Lower leg skin (tissue), 4 donors: ENCODE results near the gene INS. TPM values are rescaled to one million over a fixed set of nuclear protein-coding genes. Genes with fewer than 3 reads are reported as not detected.

Experiments
- DNase-seq, 2 donors: peaks; one replicate each; pipeline ENCODE4 v3.0.0-alpha.2; 2019; ENCODE audit warnings: low spot score in 2 of 2
- H3K4me3 ChIP-seq: fragments of 200-600 bp; sonication (generic); 2 replicates; pipeline ENCODE4 v1.5.1; 2017; ENCODE audit warnings: mild to moderate bottlenecking, low read depth; ENCODE audit not compliant: poor library complexity, severe bottlenecking
- CTCF ChIP-seq, 3 donors: fragments of 450-650 bp; IDR thresholded peaks; one replicate each; pipeline ENCODE4 v1.5.1; 2016; ENCODE audit warnings: antibody characterized with exemption in 3 of 3, mild to moderate bottlenecking in 3 of 3, moderate library complexity in 2 of 3
- POLR2A ChIP-seq, 2 donors: fragments of 450-650 bp; IDR thresholded peaks; one replicate each; pipeline ENCODE4 v1.6.1; 2016 to 2017; ENCODE audit warnings: antibody characterized with exemption in 2 of 2, mild to moderate bottlenecking in 1 of 2, moderate library complexity in 1 of 2
- WGBS, 2 donors: methylation state at CpG; one replicate each; pipeline ENCODE4 v1.1.5; 2018; 5-methylcytosine and 5-hydroxymethylcytosine counted together
- intact Hi-C: fragments of 100-400 bp; cut with DNase I; formaldehyde crosslinking; loops from one replicate; pipeline ENCODE4 v1.15.0; 2023; ENCODE audit warnings: low total_unique reads
- microRNA counts, 2 donors: library from miRNA; unstranded; fragments of <30 nt; microRNA quantifications; one replicate each; lab custom pipeline; 2016
- microRNA-seq, 2 donors: library from miRNA; unstranded; fragments of <30 nt; microRNA quantifications; one replicate each; pipeline ENCODE4, GENCODE V29; 2016; ENCODE audit warnings: borderline replicate concordance in 2 of 2, borderline number of aligned reads in 1 of 2
- total RNA-seq, 4 donors: library from RNA; depleted of rRNA; stranded (reverse); fragments of >200 nt; gene quantifications; one replicate each; pipeline ENCODE4 v1.1.0, GENCODE V29; 2016

INS gene
- total RNA-seq, 4 donors from 2014 or later: not detected

GRCh38 chr11:2118677-2119076 is 42.3 kb downstream of the INS start:
- intact Hi-C loops: no loop called here
- no peak for DNase-seq
- WGBS, 2 donors: 43 to 50% methylated on average over 4 of the region's 4 CpGs
- no peak overlapping the region for H3K4me3 ChIP-seq
- TF ChIP-seq CTCF (IDR thresholded peaks at IDR 0.05) (no peak), POLR2A (IDR thresholded peaks at IDR 0.05) (no peak)

GRCh38 chr11:2116680-2117079 is 44.3 kb downstream of the INS start:
- H3K4me3 ChIP-seq: no peak overlapping the region
- DNase-seq: no peak
- intact Hi-C loops: no loop called here
- no peak for TF ChIP-seq POLR2A (IDR thresholded peaks at IDR 0.05)
- TF ChIP-seq CTCF (IDR thresholded peaks at IDR 0.05): no peak
- WGBS, 2 donors: 81 to 92% methylated on average over 1 of the region's 1 CpG

GRCh38 chr11:2115308-2115707 is 45.7 kb downstream of the INS start:
- DNase-seq: no peak
- H3K4me3 ChIP-seq: no peak overlapping the region
- WGBS, 2 donors: 98 to 100% methylated on average over 11 to 12 of the region's 12 CpGs
- TF ChIP-seq POLR2A (IDR thresholded peaks at IDR 0.05) (no peak), CTCF (IDR thresholded peaks at IDR 0.05) (no peak)
- intact Hi-C loops: no loop called here

- 81 to 85% methylated on average over 26 to 28 of the region's 32 CpGs for WGBS, 2 donors
- intact Hi-C loops: no loop called here
- no peak overlapping the region for H3K4me3 ChIP-seq
- DNase-seq: no peak
- TF ChIP-seq POLR2A (IDR thresholded peaks at IDR 0.05) (no peak), CTCF (IDR thresholded peaks at IDR 0.05) (no peak)
Observed at GRCh38 chr11:2114430-2115241, 46.4 kb downstream of the INS start.

- TF ChIP-seq POLR2A (IDR thresholded peaks at IDR 0.05): no peak
- no peak overlapping the region for H3K4me3 ChIP-seq
- no peak for DNase-seq
- intact Hi-C loops: no loop called here
- 89 to 94% methylated on average over 11 of the region's 11 CpGs for whole genome bisulfite sequencing, 2 donors
Observed at GRCh38 chr11:2113776-2114175, 47.2 kb downstream of the INS start.

GRCh38 chr11:2110521-2110920 is 50.5 kb downstream of the INS start:
- no peak for DNase-seq
- intact Hi-C loops: no loop called here
- TF ChIP-seq POLR2A (IDR thresholded peaks at IDR 0.05): no peak
- no peak for TF ChIP-seq CTCF (IDR thresholded peaks at IDR 0.05)
- 76 to 85% methylated on average over 12 of the region's 12 CpGs for WGBS, 2 donors
- no peak overlapping the region for H3K4me3 ChIP-seq

MicroRNAs within 50 kb of the gene (microRNA counts, 767-probe panel; counts per million panel counts)
- microRNA hsa-miR-483-3p (lab: Ali Mortazavi, UCI) (0 to 358 counts per million in 2 donors), microRNA hsa-miR-483-5p (lab: Ali Mortazavi, UCI) (0 to 358 counts per million in 2 donors)

Small RNAs within 50 kb of the gene (microRNA-seq; reads per million reads assigned to microRNA genes)
- 0 reads per million in 2 donors for gene MIR4686
- gene MIR483: 6.1 to 7.4 reads per million in 2 donors

Other genes with a start within 250 kb of the INS start
- gene TNNT3, start 241.5 kb downstream of the INS start, total RNA-seq: 1 to 10 TPM; 1.2 to 6.6 (median 4.1) TPM
- 100 to 1,000 TPM; 169 to 227 (median 216) TPM for gene MRPL23, start 213.9 kb downstream of the INS start, total RNA-seq
- 10 to 100 TPM; 17.3 to 64.3 (median 37.4) TPM for gene H19, start 163.4 kb downstream of the INS start, total RNA-seq
- gene IGF2, start 21.8 kb downstream of the INS start, total RNA-seq: 10 to 100 TPM in 1 of 4 donors, 1 to 10 TPM in 3; 4.5 to 14.7 (median 6.0) TPM
- gene TH, start 10.6 kb upstream of the INS start, total RNA-seq: under 1 TPM in 2 of 4 donors, not detected in 2; 0.36 to 0.84 TPM
- gene ASCL2, start 109.4 kb upstream of the INS start, total RNA-seq: 10 to 100 TPM; 21.9 to 43.6 (median 29.3) TPM
- gene C11orf21, start 140.7 kb upstream of the INS start, total RNA-seq: 1 to 10 TPM in 1 of 4 donors, under 1 TPM in 3; 0.42 to 1.4 (median 0.65) TPM
- gene TSPAN32, start 140.8 kb upstream of the INS start, total RNA-seq: 1 to 10 TPM in 2 of 4 donors, under 1 TPM in 2; 0.30 to 2.4 (median 1.5) TPM
- gene CD81, start 216.1 kb upstream of the INS start, total RNA-seq: 100 to 1,000 TPM; 189 to 337 (median 250) TPM
- gene TSSC4, start 239.5 kb upstream of the INS start, total RNA-seq: 10 to 100 TPM; 45.6 to 58.7 (median 55.8) TPM